SK-N-SH (cell line): Measurements from ENCODE around the gene DNASE1L3. TPM values are rescaled to one million over a fixed set of nuclear protein-coding genes. Genes with fewer than 3 reads are reported as not detected.

Experiments used
- CTCF ChIA-PET: fragments of 300-600, 350-600 bp; formaldehyde crosslinking; extraction: SDS; loops from one replicate; lab custom pipeline; 2021; lab: Yijun Ruan, JAX
- POLR2A ChIA-PET: fragments of 350-600 bp; sonication (Branson Sonifier 250); formaldehyde crosslinking; extraction: SDS; loops from one replicate; lab custom pipeline; 2020; ENCODE audit warnings: antibody characterized with exemption, inconsistent platforms; lab: Yijun Ruan, JAX
- DNase-seq: peaks from one replicate; pipeline ENCODE4 v3.0.0; 2012
- H2AFZ ChIP-seq: fragments of 200-600 bp; sonication (generic); 2 replicates; pipeline ENCODE4 v1.8.1; 2016; ENCODE audit warnings: antibody characterized with exemption, mild to moderate bottlenecking, low read depth
- H3F3A ChIP-seq: fragments of 200-600 bp; sonication (generic); replicated peaks from 2 replicates; pipeline ENCODE3; 2016; ENCODE audit warnings: antibody characterized with exemption, mild to moderate bottlenecking; ENCODE audit not compliant: insufficient read depth
- H3K27ac ChIP-seq, 2 experiments: fragments of 200-500 bp in 1 of 2; fragments of 200-600 bp in 1 of 2; sonication (Bioruptor generic) in 1 of 2; sonication (generic), shearing (Covaris generic) in 1 of 2; 2 replicates each; pipeline versions ENCODE4 v1.5.1 to v1.6.1; 2014 to 2016; ENCODE audit warnings: low read depth in 2 of 2, inconsistent platforms in 1 of 2, low read length in 1 of 2, mild to moderate bottlenecking in 1 of 2, mixed read lengths in 1 of 2
- H3K27me3 ChIP-seq: fragments of 200-600 bp; sonication (generic), shearing (Covaris generic); 2 replicates; pipeline ENCODE4 v1.6.1; 2016; ENCODE audit warnings: mixed run types; ENCODE audit not compliant: insufficient read depth
- H3K36me3 ChIP-seq, 2 experiments: fragments of 200-500 bp in 1 of 2; fragments of 200-600 bp in 1 of 2; sonication (Bioruptor generic) in 1 of 2; sonication (generic) in 1 of 2; replicated peaks in 1 of 2; 2 replicates each; pipeline versions ENCODE3 to v1.5.1; 2014 to 2016; ENCODE audit warnings: low read length in 1 of 2, mild to moderate bottlenecking in 1 of 2; ENCODE audit not compliant: insufficient read depth in 2 of 2, control insufficient read depth in 1 of 2
- H3K4me1 ChIP-seq, 2 experiments: fragments of 200-500 bp in 1 of 2; fragments of 200-600 bp in 1 of 2; sonication (Bioruptor generic) in 1 of 2; sonication (generic), shearing (Covaris generic) in 1 of 2; 2 replicates each; pipeline versions ENCODE4 v1.5.1 to v1.6.1; 2014 to 2016; ENCODE audit warnings: low read depth in 1 of 2, low read length in 1 of 2, mixed run types in 1 of 2; ENCODE audit not compliant: insufficient read depth in 2 of 2, control insufficient read depth in 1 of 2
- H3K4me2 ChIP-seq: fragments of 200-600 bp; sonication (generic), shearing (Covaris generic); 2 replicates; pipeline ENCODE4 v1.6.1; 2017; ENCODE audit warnings: mixed run types
- H3K4me3 ChIP-seq, 2 experiments: fragments of 200-500 bp in 1 of 2; fragments of 200-600 bp in 1 of 2; sonication (Bioruptor generic) in 1 of 2; sonication (generic), shearing (Covaris generic) in 1 of 2; 2 replicates each; pipeline versions ENCODE4 v1.5.1 to v1.8.1; 2014 to 2016; ENCODE audit warnings: low read depth in 2 of 2, inconsistent platforms in 1 of 2, low read length in 1 of 2, mild to moderate bottlenecking in 1 of 2, mixed read lengths in 1 of 2, moderate library complexity in 1 of 2
- H3K79me2 ChIP-seq: fragments of 200-600 bp; sonication (generic); 2 replicates; pipeline ENCODE4 v1.8.1; 2017; ENCODE audit warnings: mild to moderate bottlenecking; ENCODE audit not compliant: insufficient read depth
- H3K9ac ChIP-seq: fragments of 200-600 bp; sonication (generic); 2 replicates; pipeline ENCODE4 v1.6.1; 2017; ENCODE audit warnings: mixed run types
- H3K9me2 ChIP-seq: fragments of 200-600 bp; sonication (generic); 2 replicates; pipeline ENCODE4 v1.6.1; 2017; ENCODE audit warnings: mixed run types
- H3K9me3 ChIP-seq: fragments of 200-600 bp; sonication (generic); 2 replicates; pipeline ENCODE4 v1.6.1; 2017; ENCODE audit warnings: mixed run types, mild to moderate bottlenecking, moderate library complexity
- H4K20me1 ChIP-seq: fragments of 200-600 bp; sonication (generic); 2 replicates; pipeline ENCODE4 v1.6.1; 2017; ENCODE audit warnings: mild to moderate bottlenecking, mixed run types; ENCODE audit not compliant: insufficient read depth
- CHD2 ChIP-seq: fragments of 150-350 bp; IDR thresholded peaks from 2 replicates; pipeline ENCODE4 v1.6.1; 2018; ENCODE audit warnings: low read length; ENCODE audit not compliant: partially characterized antibody
- EP300 ChIP-seq, 2 experiments: IDR thresholded peaks; 2 replicates each; pipeline versions ENCODE4 v1.4.0 to v1.6.1; 2012; ENCODE audit warnings: borderline replicate concordance in 1 of 2, low read depth in 1 of 2, low read length in 1 of 2
- EZH2phosphoT487 ChIP-seq: fragments of 200-600 bp; sonication (generic); IDR thresholded peaks from 2 replicates; pipeline ENCODE4 v1.6.1; 2017; ENCODE audit warnings: low read depth, mixed run types, mild to moderate bottlenecking, antibody characterized with exemption, moderate library complexity, borderline replicate concordance
- FOSL2 ChIP-seq: IDR thresholded peaks from 2 replicates; pipeline ENCODE4 v1.4.0; 2012; ENCODE audit warnings: low read depth, mild to moderate bottlenecking, moderate library complexity, borderline replicate concordance
- GATA2 ChIP-seq: sonication (generic); formaldehyde crosslinking; IDR thresholded peaks from 2 replicates; pipeline ENCODE4 v1.5.0; 2020; ENCODE audit warnings: mild to moderate bottlenecking, missing genetic modification reagents
- MXI1 ChIP-seq: IDR thresholded peaks from 2 replicates; pipeline ENCODE4 v1.6.1; 2012; ENCODE audit warnings: mild to moderate bottlenecking, low read depth, low read length, improper control_type of control experiment
- NRF1 ChIP-seq: IDR thresholded peaks from 2 replicates; pipeline ENCODE4 v1.6.1; 2012; ENCODE audit warnings: low read depth, mild to moderate bottlenecking, low read length
- POLR2AphosphoS5 ChIP-seq: IDR thresholded peaks from 2 replicates; pipeline ENCODE4 v1.6.1; 2012; ENCODE audit warnings: low read depth, low read length
- RCOR1 ChIP-seq: fragments of 150-350 bp; IDR thresholded peaks from 2 replicates; pipeline ENCODE4 v1.6.1; 2017; ENCODE audit warnings: antibody characterized with exemption, low read length
- TCF12 ChIP-seq: IDR thresholded peaks from 2 replicates; pipeline ENCODE4 v1.4.0; 2012
- TEAD4 ChIP-seq: IDR thresholded peaks from 2 replicates; pipeline ENCODE4 v1.4.0; 2012; ENCODE audit warnings: mild to moderate bottlenecking, borderline replicate concordance; ENCODE audit not compliant: insufficient read depth
- WGBS: methylation state at CpG from one replicate; pipeline ENCODE4 v1.1.6; 2017; ENCODE audit warnings: low lambda C conversion rate; 5-methylcytosine and 5-hydroxymethylcytosine counted together
- polyA plus RNA-seq, 3 experiments: library from polyadenylated mRNA; depleted of rRNA; stranded (reverse); fragments of >200 nt; gene quantifications; 2 replicates each; pipeline ENCODE4 v1.2.3, GENCODE V29; 2012
- TF ChIP-seq, protein P1 (sequence below): fragments of 150-350 bp; IDR thresholded peaks from 2 replicates; pipeline ENCODE4 v1.6.1; 2016; ENCODE audit warnings: mild to moderate bottlenecking, low read depth, low read length

DNASE1L3 gene
- polyA plus RNA-seq, 1 of the 3 experiments (the other 2 are of a cell fraction): not detected

DNA sequence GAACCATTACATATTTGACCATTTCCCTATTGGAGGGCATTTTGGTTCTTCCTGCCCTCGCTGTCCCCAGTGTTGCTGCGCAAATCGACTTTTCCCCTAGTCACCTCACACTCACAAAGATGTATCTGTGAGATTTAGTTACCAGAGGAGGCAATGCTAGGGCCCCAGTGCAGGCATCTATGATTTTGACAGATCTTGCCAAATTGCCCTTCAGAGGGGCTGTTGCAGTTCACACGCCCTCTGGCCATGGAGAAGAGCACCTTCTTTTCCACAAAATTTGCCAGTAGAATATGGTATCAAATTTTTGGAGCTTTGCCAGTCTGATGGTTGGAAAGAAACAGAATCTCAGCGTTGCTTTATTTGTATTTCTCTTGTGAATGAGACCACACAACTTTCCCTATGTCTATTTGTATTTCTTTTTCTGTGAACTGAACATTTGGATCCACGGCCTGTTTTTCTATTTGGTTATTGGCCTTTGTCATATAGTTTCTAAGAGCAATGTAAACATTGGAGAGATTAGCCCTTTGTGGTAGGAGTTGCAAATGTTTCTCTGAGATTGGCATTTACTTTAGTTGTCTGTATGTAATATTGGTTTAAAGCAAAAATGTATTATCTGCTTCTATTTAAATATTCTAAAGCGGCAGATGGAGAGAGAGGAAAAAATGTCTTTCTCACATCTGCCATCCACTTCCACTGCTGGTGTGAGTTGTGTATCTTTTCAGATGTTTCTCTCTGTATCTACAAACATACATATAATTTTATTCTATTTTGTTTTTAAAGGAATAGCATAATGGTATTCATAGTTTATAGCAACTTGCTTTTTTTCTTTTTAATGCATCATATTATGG, 66.1 kb downstream of the DNASE1L3 start:
- no peaks in the 10 kb centered on the region for H4K20me1 ChIP-seq
- H3K27ac ChIP-seq: no peak overlapping the region
- no peak for DNase-seq
- no peaks in the 10 kb centered on the region for H3K27me3 ChIP-seq
- H3F3A ChIP-seq: no peaks in the 10 kb centered on the region
- H3K4me3 ChIP-seq: no peak overlapping the region
- H2AFZ ChIP-seq: no peak overlapping the region
- no peak for TF ChIP-seq EP300 (IDR thresholded peaks at IDR 0.05; ENCODE audit: borderline replicate concordance in 1 of 2, low read depth in 1 of 2, low read length in 1 of 2)
- no peak for TF ChIP-seq EZH2phosphoT487
- TF ChIP-seq FOSL2: no peak
- no peak for TF ChIP-seq POLR2AphosphoS5
- no peak for TF ChIP-seq TCF12
- TF ChIP-seq, protein P1, sequence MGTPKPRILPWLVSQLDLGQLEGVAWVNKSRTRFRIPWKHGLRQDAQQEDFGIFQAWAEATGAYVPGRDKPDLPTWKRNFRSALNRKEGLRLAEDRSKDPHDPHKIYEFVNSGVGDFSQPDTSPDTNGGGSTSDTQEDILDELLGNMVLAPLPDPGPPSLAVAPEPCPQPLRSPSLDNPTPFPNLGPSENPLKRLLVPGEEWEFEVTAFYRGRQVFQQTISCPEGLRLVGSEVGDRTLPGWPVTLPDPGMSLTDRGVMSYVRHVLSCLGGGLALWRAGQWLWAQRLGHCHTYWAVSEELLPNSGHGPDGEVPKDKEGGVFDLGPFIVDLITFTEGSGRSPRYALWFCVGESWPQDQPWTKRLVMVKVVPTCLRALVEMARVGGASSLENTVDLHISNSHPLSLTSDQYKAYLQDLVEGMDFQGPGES: no peak
- no peak for TF ChIP-seq NRF1
- TF ChIP-seq, all 33 proteins: peak for 0
- Histone ChIP-seq H3K9me2 (no peaks in the 10 kb centered on the region), H3K4me1 (no peaks in the 10 kb centered on the region; a peak in 1 of 4 replicates), H3K79me2 (no peaks in the 10 kb centered on the region), H3K36me3 (peaks cover 62 to 84% of the 10 kb centered on the region in 2 experiments), H3K9me3 (no peaks in the 10 kb centered on the region), H3K4me2 (no peak overlapping the region), H3K9ac (no peak overlapping the region)
- ChIA-PET POLR2A (no interaction called here), CTCF (no interaction called here)
- 91% methylated on average over 7 of the region's 7 CpGs for WGBS

DNA sequence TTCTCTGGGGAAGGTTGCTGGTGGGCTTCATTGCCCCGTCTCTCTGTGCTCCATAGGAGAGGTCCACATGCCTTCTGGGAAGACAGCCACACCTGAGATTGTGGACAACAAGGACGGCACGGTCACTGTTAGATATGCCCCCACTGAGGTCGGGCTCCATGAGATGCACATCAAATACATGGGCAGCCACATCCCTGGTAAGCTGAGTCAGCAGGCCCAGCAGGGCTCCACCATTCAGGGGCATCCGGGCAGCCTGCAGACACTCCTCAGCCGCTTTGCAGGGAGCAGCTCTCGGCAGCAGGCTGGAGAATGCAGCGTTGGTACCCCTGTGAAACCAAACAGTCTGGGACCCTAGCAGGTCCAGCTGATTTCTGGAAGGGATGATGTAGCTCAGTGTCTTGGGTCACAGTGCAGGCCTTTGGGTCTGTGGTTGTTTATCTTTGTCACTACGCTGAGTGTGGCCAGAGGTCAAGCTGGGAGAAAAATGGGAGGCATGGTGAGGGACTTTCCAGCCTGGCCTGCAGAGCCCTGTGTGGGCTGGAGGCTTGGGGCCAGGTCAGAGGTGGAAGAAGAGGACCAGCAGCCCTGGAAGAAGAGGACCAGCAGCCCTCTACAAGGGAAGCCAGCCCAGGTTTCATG, 67.2 kb downstream of the DNASE1L3 start:
- H3K9ac ChIP-seq: no peak overlapping the region
- ChIA-PET CTCF (interaction anchor here (0.7 kb wide), 1 partner anchor 62 kb away, joined by 3 read pairs; no protein-coding TSS in a partner anchor), POLR2A (no interaction called here)
- H3K9me3 ChIP-seq: no peaks in the 10 kb centered on the region
- H3K27ac ChIP-seq: no peak overlapping the region
- no peak overlapping the region for H3K4me2 ChIP-seq
- H2AFZ ChIP-seq: no peak overlapping the region
- WGBS: 95% methylated on average over 8 of the region's 9 CpGs
- no peaks in the 10 kb centered on the region; a peak in 1 of 4 replicates for H3K4me1 ChIP-seq
- TF ChIP-seq RCOR1 (no peak), TEAD4 (no peak), MXI1 (no peak), GATA2 (CRISPR knock-in tag) (no peak), CHD2 (no peak)
- no peak overlapping the region for H3K4me3 ChIP-seq
- no peaks in the 10 kb centered on the region for H3F3A ChIP-seq
- no peaks in the 10 kb centered on the region for H3K79me2 ChIP-seq
- peaks cover 62 to 84% of the 10 kb centered on the region in 2 experiments for H3K36me3 ChIP-seq
- no peak for DNase-seq
- H3K27me3 ChIP-seq: no peaks in the 10 kb centered on the region
- no peaks in the 10 kb centered on the region for H3K9me2 ChIP-seq
- H4K20me1 ChIP-seq: no peaks in the 10 kb centered on the region

Other genes with a start within 250 kb of the DNASE1L3 start
- 115 and 127 TPM in 2 replicates for gene FLNB, start 202.6 kb downstream of the DNASE1L3 start, polyA plus RNA-seq (2012; rRNA removed)
- 10.7 and 14.8 TPM in 2 replicates for gene ABHD6, start 26.8 kb upstream of the DNASE1L3 start, polyA plus RNA-seq (2012; rRNA removed)
- 8.3 and 9.7 TPM in 2 replicates for gene RPP14, start 95.3 kb upstream of the DNASE1L3 start, polyA plus RNA-seq (2012; rRNA removed)
- 3.0 and 5.2 TPM in 2 replicates for gene HTD2, start 95.5 kb upstream of the DNASE1L3 start, polyA plus RNA-seq (2012; rRNA removed)
- gene PXK, start 121.9 kb upstream of the DNASE1L3 start, polyA plus RNA-seq (2012; rRNA removed): 8.4 and 9.3 TPM in 2 replicates
- gene PDHB, start 222.9 kb upstream of the DNASE1L3 start, polyA plus RNA-seq (2012; rRNA removed): 87.5 and 94.7 TPM in 2 replicates